Bronchial epithelial cell (primary cell): ENCODE data around the gene STXBP6. TPM values are rescaled to one million over a fixed set of nuclear protein-coding genes. Genes with fewer than 3 reads are reported as not detected.

Experiments
- DNase-seq: peaks from one replicate; pipeline ENCODE4 v3.0.0-alpha.2; 2010; ENCODE audit warnings: low read depth
- FAIRE-seq: peaks from 2 replicates; lab custom pipeline; 2011; peaks lifted over from hg19 to GRCh38; lab: Jason Lieb, UNC
- H3K27me3 ChIP-seq: 2 replicates; pipeline ENCODE4 v1.5.1; 2011; ENCODE audit warnings: low read length; ENCODE audit not compliant: control insufficient read depth, insufficient read depth
- H3K36me3 ChIP-seq: 2 replicates; pipeline ENCODE4 v1.5.1; 2011; ENCODE audit warnings: low read length; ENCODE audit not compliant: control insufficient read depth, insufficient read depth
- H3K4me3 ChIP-seq: 2 replicates; pipeline ENCODE4 v1.5.1; 2011; ENCODE audit warnings: mild to moderate bottlenecking, low read depth, low read length, control low read depth
- CTCF ChIP-seq: IDR thresholded peaks from 2 replicates; pipeline ENCODE4 v1.5.1; 2011; ENCODE audit warnings: mild to moderate bottlenecking, moderate library complexity, low read length, control low read depth, inconsistent platforms; ENCODE audit not compliant: insufficient read depth, severe bottlenecking
- total RNA-seq: library from RNA; depleted of rRNA; stranded (reverse); fragments of >200 nt; gene quantifications from 2 replicates; pipeline ENCODE4 v1.2.1, GENCODE V29; 2014

STXBP6 gene
- total RNA-seq, 1 donor from 2014 or later = not detected

- FAIRE-seq (no peak), DNase-seq (no peak)
- no peaks in the 10 kb centered on the region for H3K36me3 ChIP-seq
- no peaks in the 10 kb centered on the region for H3K27me3 ChIP-seq
- H3K4me3 ChIP-seq = no peak overlapping the region
- no peak for TF ChIP-seq CTCF
Observed at GRCh38 chr14:24857277-24857676, 192.7 kb downstream of the STXBP6 start.

- DNase-seq (no peak), FAIRE-seq (no peak)
- H3K27me3 ChIP-seq = no peaks in the 10 kb centered on the region
- no peak for TF ChIP-seq CTCF
- H3K36me3 ChIP-seq = no peaks in the 10 kb centered on the region
- H3K4me3 ChIP-seq = no peak overlapping the region
Observed at GRCh38 chr14:24853446-24853845, 196.5 kb downstream of the STXBP6 start.

- FAIRE-seq (no peak), DNase-seq (no peak)
- no peak for TF ChIP-seq CTCF
- no peak overlapping the region for H3K4me3 ChIP-seq
- no peaks in the 10 kb centered on the region for H3K27me3 ChIP-seq
- no peaks in the 10 kb centered on the region for H3K36me3 ChIP-seq
Observed at GRCh38 chr14:24852312-24853060, 197.5 kb downstream of the STXBP6 start.

GRCh38 chr14:24851837-24852236 lies 198.1 kb downstream of the STXBP6 start:
- DNase-seq (peak; percentile 10), FAIRE-seq (no peak)
- no peak for TF ChIP-seq CTCF
- Histone ChIP-seq H3K36me3 (no peaks in the 10 kb centered on the region), H3K4me3 (no peak overlapping the region), H3K27me3 (no peaks in the 10 kb centered on the region)

GRCh38 chr14:24851406-24851805 lies 198.5 kb downstream of the STXBP6 start:
- H3K27me3 ChIP-seq = no peaks in the 10 kb centered on the region
- H3K36me3 ChIP-seq = no peaks in the 10 kb centered on the region
- H3K4me3 ChIP-seq = no peak overlapping the region
- no peak for DNase-seq
- FAIRE-seq = no peak
- no peak for TF ChIP-seq CTCF

GRCh38 chr14:24850072-24850471 lies 199.9 kb downstream of the STXBP6 start:
- no peak for TF ChIP-seq CTCF
- no peaks in the 10 kb centered on the region for H3K36me3 ChIP-seq
- H3K4me3 ChIP-seq = no peak overlapping the region
- DNase-seq = no peak
- H3K27me3 ChIP-seq = no peaks in the 10 kb centered on the region
- no peak for FAIRE-seq
